Esophagus (tissue), 2 donors: Measurements from ENCODE around the gene TMEM54. TPM values are rescaled to one million over a fixed set of nuclear protein-coding genes. Genes with fewer than 3 reads are reported as not detected.
"Not testable (repeated sequence)": the region's sequence is repeated elsewhere in the genome, so short reads cannot be mapped to it uniquely, and the experiment has no call there.

ENCODE experiments used
- H3K27ac ChIP-seq, 2 donors: one replicate each; pipeline ENCODE4 v1.5.1; 2013; ENCODE audit warnings: low read depth in 2 of 2, mild to moderate bottlenecking in 2 of 2, inconsistent platforms in 1 of 2, low read length in 1 of 2, moderate library complexity in 1 of 2
- H3K27me3 ChIP-seq, 2 donors: one replicate each; pipeline ENCODE4 v1.6.1; 2013; ENCODE audit warnings: low read length in 2 of 2, control low read depth in 1 of 2, mild to moderate bottlenecking in 1 of 2; ENCODE audit not compliant: insufficient read depth in 2 of 2, control insufficient read depth in 1 of 2
- H3K36me3 ChIP-seq, 2 donors: one replicate each; pipeline ENCODE4 v1.6.1; 2013; ENCODE audit warnings: low read length in 1 of 2; ENCODE audit not compliant: control insufficient read depth in 2 of 2, insufficient read depth in 2 of 2
- H3K4me1 ChIP-seq, 2 donors: one replicate each; pipeline ENCODE4 v1.6.1; 2013; ENCODE audit warnings: low read length in 1 of 2; ENCODE audit not compliant: control insufficient read depth in 2 of 2, insufficient read depth in 2 of 2
- H3K4me3 ChIP-seq, 2 donors: one replicate each; pipeline ENCODE4 v1.5.1; 2013; ENCODE audit warnings: low read length in 2 of 2, mild to moderate bottlenecking in 2 of 2, low read depth in 1 of 2, moderate library complexity in 1 of 2
- H3K9me3 ChIP-seq, 2 donors: one replicate each; pipeline ENCODE4 v1.6.1; 2013; ENCODE audit warnings: mild to moderate bottlenecking in 2 of 2, low read depth in 1 of 2, low read length in 1 of 2, moderate library complexity in 1 of 2; ENCODE audit not compliant: control insufficient read depth in 2 of 2, insufficient read depth in 1 of 2
- WGBS, 2 donors: extraction: QIAGEN DNeasy Blood & Tissue Kit; methylation state at CpG; one replicate each; pipeline ENCODE4 v1.1.7; 2013; 5-methylcytosine and 5-hydroxymethylcytosine counted together
- polyA plus RNA-seq, 2 donors: library from polyadenylated mRNA; stranded (reverse); fragments of 200-250 nt; gene quantifications; one replicate each; pipeline ENCODE4 v1.2.3, GENCODE V29; 2013
- donor health status: healthy with polysubstance abuse.
- donor health status: Bipolar disorder and iron deficiency.

Gene TMEM54
- polyA plus RNA-seq, 2 donors = 93.0 to 133 TPM

DNA sequence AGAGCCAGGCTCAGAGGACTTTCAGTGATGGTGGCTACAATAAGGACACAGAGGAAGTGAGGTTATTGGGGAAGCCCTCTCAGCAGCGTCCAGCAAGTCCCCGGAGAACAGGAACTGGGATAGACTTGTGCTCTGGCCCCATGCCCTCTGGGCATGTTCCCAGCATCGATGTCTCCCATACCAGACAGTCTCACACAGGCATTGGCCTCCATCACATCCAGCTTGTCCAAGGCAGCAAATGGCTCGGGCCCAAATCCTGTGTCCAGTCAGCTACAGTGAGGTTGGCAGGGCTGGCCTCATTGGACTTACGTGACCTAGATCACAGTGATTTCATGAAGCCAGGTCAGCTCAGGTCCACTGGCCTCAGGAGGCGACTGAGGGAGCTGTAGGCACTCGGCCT is 19.6 kb upstream of the TMEM54 start:
- H3K9me3 ChIP-seq = no peaks in the 10 kb centered on the region
- H3K27ac ChIP-seq = no peak overlapping the region
- no peaks in the 10 kb centered on the region for H3K36me3 ChIP-seq
- H3K4me3 ChIP-seq = no peak overlapping the region
- 71 to 77% methylated on average over 7 of the region's 7 CpGs for WGBS, 2 donors
- H3K27me3 ChIP-seq = no peaks in the 10 kb centered on the region
- H3K4me1 ChIP-seq = peaks cover 4% of the 10 kb centered on the region in 2 donors

DNA sequence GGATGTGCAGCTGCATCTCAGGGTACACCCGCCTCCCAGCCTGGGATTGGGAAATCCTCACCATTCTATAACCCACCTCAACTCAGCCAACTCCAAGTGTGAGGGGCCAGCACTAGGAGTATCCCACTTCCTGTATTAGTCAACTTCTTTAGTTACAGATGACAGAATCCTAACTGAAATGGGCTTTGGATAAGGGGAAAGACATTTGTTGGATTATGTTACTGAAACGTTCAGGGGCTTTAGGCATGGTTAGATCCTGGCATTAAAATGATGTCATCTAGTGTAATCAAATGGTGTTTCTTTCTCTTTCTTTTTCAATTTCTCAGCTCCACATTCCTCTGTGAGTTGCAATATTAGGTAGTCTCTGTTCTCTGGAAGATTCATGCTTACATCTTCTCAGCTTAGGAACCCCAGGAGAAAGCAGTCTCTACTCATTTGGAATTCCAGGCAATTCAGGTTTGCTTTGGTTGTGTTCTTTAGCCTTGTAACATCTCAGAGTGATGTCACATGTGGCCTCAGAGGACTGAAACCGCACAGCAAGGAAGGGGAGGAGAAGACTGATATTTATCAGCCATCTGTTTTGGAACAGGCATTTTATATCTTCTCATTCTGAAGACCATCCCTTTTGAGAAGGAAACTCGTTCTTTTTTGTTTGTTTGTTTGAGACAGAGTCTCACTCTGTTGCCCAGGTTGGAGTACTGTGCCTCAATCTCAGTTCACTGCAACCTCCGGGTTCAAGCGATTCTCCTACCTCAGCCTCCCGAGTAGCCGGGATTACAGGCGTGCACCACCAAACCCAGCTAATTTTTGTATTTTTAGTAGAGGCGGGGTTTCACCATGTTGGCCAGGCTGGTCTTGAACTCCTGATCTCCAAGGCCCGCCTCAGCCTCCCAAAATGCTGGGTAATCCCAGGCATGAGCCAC is 18.9 kb upstream of the TMEM54 start:
- 82 to 86% methylated on average over 11 of the region's 11 CpGs for WGBS, 2 donors
- peaks cover 4% of the 10 kb centered on the region in 2 donors for H3K4me1 ChIP-seq
- no peaks in the 10 kb centered on the region for H3K27me3 ChIP-seq
- no peak overlapping the region for H3K27ac ChIP-seq
- H3K9me3 ChIP-seq = no peaks in the 10 kb centered on the region
- no peaks in the 10 kb centered on the region for H3K36me3 ChIP-seq
- H3K4me3 ChIP-seq = no peak overlapping the region

DNA sequence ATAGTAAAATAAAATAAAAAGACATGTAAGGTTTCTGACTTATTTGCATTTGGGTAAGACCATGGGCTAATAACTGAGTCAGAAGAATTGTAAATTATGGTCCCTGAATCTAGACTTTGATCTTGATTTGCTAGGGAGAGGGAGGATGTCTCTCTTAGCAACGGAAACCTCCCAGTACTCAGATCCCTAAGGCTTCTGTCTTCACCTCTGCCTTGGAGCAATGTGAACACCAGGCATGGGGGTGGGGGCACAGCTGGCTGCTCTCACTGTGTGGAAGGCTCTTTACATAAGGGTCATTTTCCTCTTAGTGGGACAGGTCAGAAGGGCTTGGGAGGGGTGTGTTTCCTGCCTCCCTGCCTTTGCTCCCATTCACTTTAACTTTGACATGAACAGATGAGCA is 17.0 kb upstream of the TMEM54 start:
- no peaks in the 10 kb centered on the region for H3K27me3 ChIP-seq
- 31 to 70% methylated on average over 1 of the region's 1 CpG for WGBS, 2 donors
- H3K4me1 ChIP-seq = no peaks in the 10 kb centered on the region
- no peaks in the 10 kb centered on the region for H3K9me3 ChIP-seq
- H3K27ac ChIP-seq = no peak overlapping the region
- H3K4me3 ChIP-seq = no peak overlapping the region
- H3K36me3 ChIP-seq = no peaks in the 10 kb centered on the region

DNA sequence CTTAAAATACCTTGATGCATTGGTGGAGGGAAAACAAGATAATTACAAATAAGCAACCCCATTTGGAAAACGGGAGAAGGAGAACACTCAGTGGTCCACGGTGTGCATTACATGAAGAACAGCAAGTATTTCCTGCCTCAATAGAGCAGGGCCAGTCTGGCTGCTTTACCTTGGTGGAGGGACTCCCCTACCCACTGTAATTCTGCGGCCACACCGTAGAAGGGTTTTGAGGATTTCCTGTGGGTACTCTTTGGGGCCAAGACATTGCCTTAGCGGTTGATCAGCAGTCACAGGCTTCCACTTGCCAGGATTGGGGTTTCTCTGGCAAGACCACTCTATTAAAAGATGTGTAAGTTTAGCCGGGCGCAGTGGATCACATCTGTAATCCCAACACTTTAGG is 16.3 kb upstream of the TMEM54 start:
- 65 to 74% methylated on average over 7 of the region's 7 CpGs for WGBS, 2 donors
- Histone ChIP-seq H3K36me3 (no peaks in the 10 kb centered on the region), H3K9me3 (no peaks in the 10 kb centered on the region), H3K4me3 (no peak overlapping the region), H3K27me3 (no peaks in the 10 kb centered on the region), H3K27ac (no peak overlapping the region), H3K4me1 (no peaks in the 10 kb centered on the region)

DNA sequence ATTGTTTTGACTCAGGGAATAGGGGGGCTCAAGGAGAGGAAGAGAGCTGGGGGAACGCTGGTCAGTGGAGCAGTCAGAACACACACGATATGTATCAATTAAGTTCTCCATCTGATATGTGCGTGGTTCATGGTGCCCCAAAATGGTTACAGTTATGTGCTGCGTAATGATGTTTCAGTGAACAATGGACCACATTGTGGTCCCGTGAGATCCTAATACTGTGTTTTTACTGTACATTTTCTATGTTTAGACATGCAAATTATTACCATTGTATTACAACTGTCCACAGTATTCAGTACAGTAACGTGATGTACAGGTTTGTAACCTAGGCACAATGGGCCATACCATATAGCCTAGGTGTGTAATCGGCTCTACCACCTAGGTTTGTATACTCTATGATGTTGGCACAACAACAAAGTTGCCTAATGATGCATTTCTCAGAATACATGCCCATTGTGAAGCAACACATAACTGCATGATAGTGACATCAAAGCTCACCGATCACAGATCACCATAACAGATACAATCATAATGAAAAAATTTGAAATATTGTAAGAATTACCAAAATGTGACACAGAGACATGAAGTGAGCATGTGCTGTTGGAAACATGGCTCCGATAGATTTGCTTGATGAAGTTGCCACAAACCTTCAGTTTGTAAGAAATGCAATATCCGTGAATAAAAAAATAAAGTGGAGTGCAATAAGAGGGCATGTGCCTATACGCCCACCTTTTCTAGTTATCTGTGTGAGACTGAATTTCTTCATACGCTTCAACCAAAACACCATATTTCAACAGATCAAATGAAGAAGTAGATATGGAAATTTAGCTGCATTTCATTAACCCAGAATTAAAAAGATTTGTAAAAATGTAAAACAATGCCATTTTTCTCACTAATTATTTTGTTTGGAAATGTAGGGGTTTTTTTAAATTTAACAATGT is 14.8 kb upstream of the TMEM54 start:
- Histone ChIP-seq H3K36me3 (no peaks in the 10 kb centered on the region), H3K27me3 (no peaks in the 10 kb centered on the region), H3K4me3 (no peak overlapping the region), H3K9me3 (no peaks in the 10 kb centered on the region), H3K4me1 (no peaks in the 10 kb centered on the region), H3K27ac (no peak overlapping the region)
- WGBS, 2 donors = 90 to 91% methylated on average over 12 of the region's 12 CpGs

DNA sequence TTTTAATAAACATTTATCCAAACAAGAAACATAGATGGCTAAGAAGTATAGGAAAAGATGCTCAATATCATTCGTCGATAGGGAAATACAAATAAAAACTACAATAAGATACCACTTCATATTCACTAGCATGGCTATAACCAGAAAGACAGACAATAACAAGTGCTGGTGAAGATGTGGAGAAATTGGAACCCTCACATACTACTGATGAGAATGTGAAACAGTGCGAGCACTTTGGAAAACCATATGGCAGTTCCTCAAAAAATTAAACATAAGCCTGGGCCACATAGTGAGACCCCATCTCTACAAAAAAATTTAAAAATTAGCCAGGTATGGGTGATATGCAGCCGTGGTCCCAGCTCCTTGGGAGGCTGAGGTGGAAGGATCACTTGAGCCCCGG is 9.1 kb upstream of the TMEM54 start:
- no peaks in the 10 kb centered on the region for H3K36me3 ChIP-seq
- H3K27ac ChIP-seq = no peak overlapping the region
- no peaks in the 10 kb centered on the region for H3K27me3 ChIP-seq
- no peak overlapping the region for H3K4me3 ChIP-seq
- H3K9me3 ChIP-seq = no peaks in the 10 kb centered on the region
- no peaks in the 10 kb centered on the region for H3K4me1 ChIP-seq
- 91 to 95% methylated on average over 5 of the region's 5 CpGs for WGBS, 2 donors

DNA sequence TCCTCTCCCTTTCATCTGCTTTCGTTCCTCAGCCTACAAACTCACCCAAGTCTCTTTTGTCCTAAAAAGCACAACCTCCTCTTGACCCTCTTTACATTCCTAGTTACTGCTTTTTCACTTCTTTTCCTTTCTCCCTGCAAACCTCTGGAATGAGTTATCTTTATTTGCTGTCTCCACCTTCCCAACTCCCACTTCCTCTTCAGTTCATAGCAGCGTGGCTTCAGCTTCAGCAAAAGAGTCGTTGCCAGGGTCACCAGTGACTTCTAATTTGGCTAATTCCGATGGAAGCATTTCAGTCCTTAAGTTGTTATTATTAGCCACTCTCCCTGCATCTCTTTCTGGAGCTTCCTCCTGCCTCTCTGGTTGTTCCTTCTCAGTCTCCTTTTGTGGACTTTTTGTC is 6.2 kb upstream of the TMEM54 start:
- Histone ChIP-seq H3K27ac (no peak overlapping the region), H3K4me1 (peaks cover 0 to 2% of the 10 kb centered on the region in 2 donors), H3K9me3 (no peaks in the 10 kb centered on the region), H3K36me3 (no peaks in the 10 kb centered on the region), H3K4me3 (no peak overlapping the region), H3K27me3 (no peaks in the 10 kb centered on the region)
- WGBS, 2 donors = 21 to 34% methylated on average over 4 of the region's 4 CpGs

DNA sequence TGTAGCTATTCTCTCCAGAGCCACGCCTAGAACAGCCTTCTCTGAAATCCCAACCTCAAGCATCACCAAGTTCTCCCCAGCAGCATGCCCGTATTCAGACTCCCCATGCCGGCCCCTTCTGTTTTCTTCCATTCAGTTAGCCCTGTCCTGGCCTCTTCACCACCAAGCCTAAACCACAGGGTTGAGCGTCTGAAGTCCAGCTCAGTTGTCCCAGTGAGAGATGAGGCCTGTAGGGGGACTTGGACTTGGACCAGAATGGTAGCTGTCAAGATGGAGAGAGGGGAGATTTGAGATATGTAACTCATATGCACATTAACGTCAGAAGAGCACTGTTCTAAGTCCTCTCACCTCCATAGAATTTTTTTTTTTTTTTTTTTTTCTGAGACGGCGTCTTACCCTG is 5.5 kb upstream of the TMEM54 start:
- H3K27ac ChIP-seq = no peak overlapping the region
- H3K9me3 ChIP-seq = no peaks in the 10 kb centered on the region
- no peak overlapping the region for H3K4me3 ChIP-seq
- 81 to 84% methylated on average over 7 of the region's 7 CpGs for WGBS, 2 donors
- peaks cover 0 to 2% of the 10 kb centered on the region in 2 donors for H3K4me1 ChIP-seq
- H3K36me3 ChIP-seq = no peaks in the 10 kb centered on the region
- no peaks in the 10 kb centered on the region for H3K27me3 ChIP-seq

DNA sequence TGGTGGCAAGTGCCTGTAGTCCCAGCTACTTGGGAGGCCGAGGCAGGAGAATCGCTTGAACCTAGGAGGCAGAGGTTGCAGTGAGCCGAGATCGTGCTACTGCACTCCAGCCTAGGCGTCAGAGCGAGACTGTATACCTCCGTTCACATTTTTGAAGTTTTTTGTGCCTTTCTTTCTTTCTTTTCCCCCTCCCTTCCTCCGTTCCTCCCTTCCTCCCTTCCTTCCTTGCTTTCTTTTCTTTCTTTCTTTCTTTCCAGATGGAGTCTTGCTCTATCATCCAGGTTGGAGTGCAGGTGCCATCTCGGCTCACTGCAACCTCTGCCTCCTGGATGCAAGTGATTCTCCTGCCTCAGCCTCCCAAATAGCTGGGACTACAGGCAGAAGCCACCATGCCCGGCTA is 4.4 kb upstream of the TMEM54 start:
- not testable (repeated sequence) for H3K9me3 ChIP-seq, H3K4me3 ChIP-seq, H3K27ac ChIP-seq, H3K27me3 ChIP-seq, H3K4me1 ChIP-seq, H3K36me3 ChIP-seq
- 82 to 84% methylated on average over 10 of the region's 10 CpGs for WGBS, 2 donors
